SK-N-SH treated with all-trans-retinoic acid at 6 μM for 48 hours (cell line): Measurements from ENCODE around the gene ZEB2.

ENCODE experiments used
- ATAC-seq: fragments of 200-7000 bp; cut with Tn5 transposase; 3 replicates; pipeline ENCODE4 v1.9.1; 2020; ENCODE audit warnings: mild to moderate bottlenecking, moderate library complexity
- ARNTL ChIP-seq: fragments of 450-650 bp; formaldehyde crosslinking; IDR thresholded peaks from 2 replicates; pipeline ENCODE4 v1.5.0; 2020; ENCODE audit warnings: low read depth, mild to moderate bottlenecking, moderate library complexity, borderline replicate concordance
- BACH2 ChIP-seq: fragments of 250-450 bp; sonication (Bioruptor Pico); IDR thresholded peaks from 2 replicates; pipeline ENCODE4 v1.9.0; 2021; ENCODE audit warnings: mild to moderate bottlenecking, borderline replicate concordance
- ESRRG ChIP-seq: fragments of 250-450 bp; sonication (Bioruptor Pico); IDR thresholded peaks from 2 replicates; pipeline ENCODE4 v1.6.1; 2021; ENCODE audit warnings: mild to moderate bottlenecking
- GLIS3 ChIP-seq: fragments of 250-450 bp; sonication (Bioruptor Pico); IDR thresholded peaks from 2 replicates; pipeline ENCODE4 v1.5.0; 2020; ENCODE audit warnings: mild to moderate bottlenecking, moderate library complexity
- ISL1 ChIP-seq: fragments of 250-450 bp; sonication (Bioruptor Pico); IDR thresholded peaks from 2 replicates; pipeline ENCODE4 v2.1.2; 2022; ENCODE audit warnings: mild to moderate bottlenecking, moderate library complexity
- RARB ChIP-seq: fragments of 250-450 bp; sonication (Bioruptor Pico); IDR thresholded peaks from 2 replicates; pipeline ENCODE4 v1.8.0; 2021; ENCODE audit warnings: mild to moderate bottlenecking, moderate library complexity
- TCF4 ChIP-seq: fragments of 250-450 bp; sonication (Bioruptor Pico); IDR thresholded peaks from 2 replicates; pipeline ENCODE4 v1.8.0; 2021; ENCODE audit warnings: mild to moderate bottlenecking, moderate library complexity, borderline replicate concordance
- TOX ChIP-seq: fragments of 250-450 bp; sonication (Bioruptor Pico); IDR thresholded peaks from 2 replicates; pipeline ENCODE4 v1.8.0; 2021; ENCODE audit warnings: mild to moderate bottlenecking, moderate library complexity, borderline replicate concordance
- ZFP3 ChIP-seq: fragments of 250-450 bp; sonication (Bioruptor Pico); IDR thresholded peaks from 2 replicates; pipeline ENCODE4 v1.5.0; 2020; ENCODE audit warnings: mild to moderate bottlenecking, moderate library complexity
- ZFP30 ChIP-seq: fragments of 450-650 bp; formaldehyde crosslinking; IDR thresholded peaks from 2 replicates; pipeline ENCODE4 v1.5.0; 2022; ENCODE audit warnings: mild to moderate bottlenecking, moderate library complexity
- ZNF70 ChIP-seq: fragments of 450-650 bp; formaldehyde crosslinking; IDR thresholded peaks from 2 replicates; pipeline ENCODE4 v1.5.0; 2020; ENCODE audit warnings: mild to moderate bottlenecking, moderate library complexity
- ZNF8 ChIP-seq: fragments of 450-650 bp; formaldehyde crosslinking; IDR thresholded peaks from 2 replicates; pipeline ENCODE4 v1.5.0; 2020; ENCODE audit warnings: mild to moderate bottlenecking, moderate library complexity
- TF ChIP-seq, protein P1 (sequence below): fragments of 250-450 bp; sonication (Bioruptor Pico); IDR thresholded peaks from 2 replicates; pipeline ENCODE4 v1.8.0; 2020; ENCODE audit warnings: mild to moderate bottlenecking, moderate library complexity, borderline replicate concordance
- TF ChIP-seq, protein P2 (sequence below): fragments of 250-450 bp; sonication (Bioruptor Pico); IDR thresholded peaks from 2 replicates; pipeline ENCODE4 v1.5.0; 2020; ENCODE audit warnings: mild to moderate bottlenecking, moderate library complexity
- TF ChIP-seq, protein P3 (sequence below): fragments of 250-450 bp; sonication (Bioruptor Pico); IDR thresholded peaks from 2 replicates; pipeline ENCODE4 v1.5.1; 2021; ENCODE audit warnings: mild to moderate bottlenecking, moderate library complexity
- TF ChIP-seq, protein P4 (sequence below): fragments of 250-450 bp; sonication (Bioruptor Pico); IDR thresholded peaks from 2 replicates; pipeline ENCODE4 v1.8.0; 2021; ENCODE audit warnings: low read depth, mild to moderate bottlenecking, moderate library complexity, borderline replicate concordance

Gene ZEB2

DNA sequence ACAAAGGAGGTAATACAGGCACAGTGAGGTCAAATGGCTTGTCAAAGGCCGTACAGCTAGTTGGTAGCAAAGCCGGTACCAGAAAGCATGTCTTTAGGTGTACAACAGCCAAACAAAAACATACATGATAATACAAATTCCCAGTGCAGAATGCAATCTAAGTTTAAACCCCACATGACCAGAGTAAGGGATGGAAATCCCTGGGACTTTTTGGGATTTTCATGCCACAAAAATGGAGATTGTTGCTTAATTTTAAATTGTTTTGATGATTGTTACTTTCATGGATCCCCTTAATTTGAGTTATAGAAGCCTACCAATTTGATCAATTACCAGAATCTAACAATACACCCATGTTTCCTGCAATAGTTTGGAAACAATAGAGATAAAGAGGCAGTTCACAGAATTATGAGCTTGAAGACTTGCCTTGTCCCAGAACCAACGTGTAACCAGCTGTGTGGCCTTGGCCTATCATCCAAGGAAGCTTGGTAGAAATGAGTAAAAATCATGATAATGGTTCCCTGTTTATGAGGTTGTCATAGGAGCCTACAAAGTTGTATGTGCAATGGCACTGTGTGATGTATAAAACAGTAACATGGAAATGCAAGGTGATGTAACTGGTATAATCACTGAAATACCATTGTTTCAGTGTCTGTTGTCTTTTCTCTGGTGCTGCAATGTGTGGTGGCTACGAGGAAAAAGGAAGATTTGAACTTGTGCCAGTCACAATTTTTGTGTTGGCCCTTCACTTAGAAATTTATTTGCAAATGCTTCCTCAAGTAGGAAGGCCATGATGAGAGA is 85.3 kb downstream of the ZEB2 start:
- no peak for ATAC-seq
- TF ChIP-seq GLIS3 (CRISPR knock-in tag), result no peak
- no peak for TF ChIP-seq ESRRG (CRISPR knock-in tag)
- TF ChIP-seq ZFP30 (CRISPR knock-in tag), result no peak

DNA sequence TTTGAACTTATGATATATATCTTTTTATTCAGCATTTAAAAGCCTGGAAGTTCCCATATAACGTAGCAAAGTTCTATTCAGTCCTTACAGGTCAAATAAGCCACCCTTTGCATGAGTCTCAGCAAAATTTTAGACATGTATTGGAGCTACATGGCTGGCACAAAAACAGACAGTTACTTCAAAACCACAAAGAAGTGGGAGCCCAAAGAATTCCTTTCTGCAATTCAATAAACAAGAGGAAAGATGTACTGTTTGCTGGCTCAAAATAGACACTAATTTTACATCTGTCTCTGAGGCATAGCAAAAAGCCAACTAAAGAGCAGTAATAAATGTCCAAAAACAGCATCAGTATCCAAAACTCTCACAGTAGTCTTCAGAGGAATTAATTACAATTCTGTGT is 87.0 kb downstream of the ZEB2 start:
- TF ChIP-seq ISL1 (CRISPR knock-in tag) (peak; percentile 44), ZNF8 (CRISPR knock-in tag) (peak; percentile 25; the same call in 1 of the 2 replicates), BACH2 (no peak), TOX (CRISPR knock-in tag) (no peak)
- TF ChIP-seq, protein P1, sequence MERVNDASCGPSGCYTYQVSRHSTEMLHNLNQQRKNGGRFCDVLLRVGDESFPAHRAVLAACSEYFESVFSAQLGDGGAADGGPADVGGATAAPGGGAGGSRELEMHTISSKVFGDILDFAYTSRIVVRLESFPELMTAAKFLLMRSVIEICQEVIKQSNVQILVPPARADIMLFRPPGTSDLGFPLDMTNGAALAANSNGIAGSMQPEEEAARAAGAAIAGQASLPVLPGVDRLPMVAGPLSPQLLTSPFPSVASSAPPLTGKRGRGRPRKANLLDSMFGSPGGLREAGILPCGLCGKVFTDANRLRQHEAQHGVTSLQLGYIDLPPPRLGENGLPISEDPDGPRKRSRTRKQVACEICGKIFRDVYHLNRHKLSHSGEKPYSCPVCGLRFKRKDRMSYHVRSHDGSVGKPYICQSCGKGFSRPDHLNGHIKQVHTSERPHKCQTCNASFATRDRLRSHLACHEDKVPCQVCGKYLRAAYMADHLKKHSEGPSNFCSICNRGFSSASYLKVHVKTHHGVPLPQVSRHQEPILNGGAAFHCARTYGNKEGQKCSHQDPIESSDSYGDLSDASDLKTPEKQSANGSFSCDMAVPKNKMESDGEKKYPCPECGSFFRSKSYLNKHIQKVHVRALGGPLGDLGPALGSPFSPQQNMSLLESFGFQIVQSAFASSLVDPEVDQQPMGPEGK (CRISPR knock-in tag), result peak; percentile 33; the same call in 1 of the 2 replicates
- TF ChIP-seq, protein P2, sequence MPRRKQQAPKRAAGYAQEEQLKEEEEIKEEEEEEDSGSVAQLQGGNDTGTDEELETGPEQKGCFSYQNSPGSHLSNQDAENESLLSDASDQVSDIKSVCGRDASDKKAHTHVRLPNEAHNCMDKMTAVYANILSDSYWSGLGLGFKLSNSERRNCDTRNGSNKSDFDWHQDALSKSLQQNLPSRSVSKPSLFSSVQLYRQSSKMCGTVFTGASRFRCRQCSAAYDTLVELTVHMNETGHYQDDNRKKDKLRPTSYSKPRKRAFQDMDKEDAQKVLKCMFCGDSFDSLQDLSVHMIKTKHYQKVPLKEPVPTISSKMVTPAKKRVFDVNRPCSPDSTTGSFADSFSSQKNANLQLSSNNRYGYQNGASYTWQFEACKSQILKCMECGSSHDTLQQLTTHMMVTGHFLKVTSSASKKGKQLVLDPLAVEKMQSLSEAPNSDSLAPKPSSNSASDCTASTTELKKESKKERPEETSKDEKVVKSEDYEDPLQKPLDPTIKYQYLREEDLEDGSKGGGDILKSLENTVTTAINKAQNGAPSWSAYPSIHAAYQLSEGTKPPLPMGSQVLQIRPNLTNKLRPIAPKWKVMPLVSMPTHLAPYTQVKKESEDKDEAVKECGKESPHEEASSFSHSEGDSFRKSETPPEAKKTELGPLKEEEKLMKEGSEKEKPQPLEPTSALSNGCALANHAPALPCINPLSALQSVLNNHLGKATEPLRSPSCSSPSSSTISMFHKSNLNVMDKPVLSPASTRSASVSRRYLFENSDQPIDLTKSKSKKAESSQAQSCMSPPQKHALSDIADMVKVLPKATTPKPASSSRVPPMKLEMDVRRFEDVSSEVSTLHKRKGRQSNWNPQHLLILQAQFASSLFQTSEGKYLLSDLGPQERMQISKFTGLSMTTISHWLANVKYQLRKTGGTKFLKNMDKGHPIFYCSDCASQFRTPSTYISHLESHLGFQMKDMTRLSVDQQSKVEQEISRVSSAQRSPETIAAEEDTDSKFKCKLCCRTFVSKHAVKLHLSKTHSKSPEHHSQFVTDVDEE (CRISPR knock-in tag), result no peak
- TF ChIP-seq, all 23 proteins: peak for 3
- no peak; the same call in 2 of the 3 replicates for ATAC-seq

DNA sequence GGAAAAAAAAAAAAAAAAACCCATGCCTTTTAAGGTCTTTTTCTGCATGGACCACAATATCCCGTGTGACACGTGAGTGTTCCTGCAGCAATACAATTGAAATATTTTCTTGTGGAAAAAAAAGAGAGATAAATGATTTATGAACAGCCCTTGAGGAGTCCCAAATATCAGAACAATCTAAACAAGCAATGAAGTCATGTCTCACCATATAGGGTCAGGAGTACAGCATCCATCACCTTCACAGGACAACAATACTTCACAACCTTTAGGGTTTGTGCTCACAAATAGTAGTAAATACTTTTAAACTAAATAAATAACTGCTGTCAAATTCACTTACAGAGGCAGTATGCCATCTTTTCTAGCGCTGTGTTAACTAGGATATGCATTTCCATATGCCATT is 87.9 kb downstream of the ZEB2 start:
- ATAC-seq, result no peak
- TF ChIP-seq, protein P3, sequence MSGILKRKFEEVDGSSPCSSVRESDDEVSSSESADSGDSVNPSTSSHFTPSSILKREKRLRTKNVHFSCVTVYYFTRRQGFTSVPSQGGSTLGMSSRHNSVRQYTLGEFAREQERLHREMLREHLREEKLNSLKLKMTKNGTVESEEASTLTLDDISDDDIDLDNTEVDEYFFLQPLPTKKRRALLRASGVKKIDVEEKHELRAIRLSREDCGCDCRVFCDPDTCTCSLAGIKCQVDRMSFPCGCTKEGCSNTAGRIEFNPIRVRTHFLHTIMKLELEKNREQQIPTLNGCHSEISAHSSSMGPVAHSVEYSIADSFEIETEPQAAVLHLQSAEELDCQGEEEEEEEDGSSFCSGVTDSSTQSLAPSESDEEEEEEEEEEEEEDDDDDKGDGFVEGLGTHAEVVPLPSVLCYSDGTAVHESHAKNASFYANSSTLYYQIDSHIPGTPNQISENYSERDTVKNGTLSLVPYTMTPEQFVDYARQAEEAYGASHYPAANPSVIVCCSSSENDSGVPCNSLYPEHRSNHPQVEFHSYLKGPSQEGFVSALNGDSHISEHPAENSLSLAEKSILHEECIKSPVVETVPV (CRISPR knock-in tag), result no peak
- TF ChIP-seq ZFP30 (CRISPR knock-in tag), result no peak
- TF ChIP-seq, protein P2 (CRISPR knock-in tag), result no peak
- TF ChIP-seq GLIS3 (CRISPR knock-in tag), result no peak

DNA sequence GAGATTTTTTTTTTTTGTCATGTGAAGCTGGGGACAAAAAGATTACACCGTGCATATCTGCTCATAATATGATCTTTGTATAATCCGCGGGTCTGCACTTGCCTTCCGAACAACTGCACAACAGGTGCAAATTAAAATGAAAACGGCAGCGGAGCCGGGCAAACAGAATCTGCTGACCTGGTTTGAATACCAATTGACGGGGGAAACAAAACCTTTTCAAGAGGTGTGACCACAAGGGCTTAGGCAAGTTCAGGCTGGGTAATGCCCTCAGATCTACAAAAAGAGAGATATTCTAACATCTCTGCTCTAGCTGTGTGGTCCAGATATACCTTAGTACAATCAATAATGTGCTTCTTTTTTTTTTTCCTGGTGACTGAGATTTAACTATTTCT is 88.5 kb downstream of the ZEB2 start:
- TF ChIP-seq TOX (CRISPR knock-in tag) (no peak), ZFP3 (no peak), ARNTL (no peak), RARB (no peak), ZFP30 (CRISPR knock-in tag) (no peak), TCF4 (CRISPR knock-in tag) (no peak), ZNF70 (CRISPR knock-in tag) (no peak)
- TF ChIP-seq, protein P3 (CRISPR knock-in tag), result no peak
- TF ChIP-seq, protein P2 (CRISPR knock-in tag), result no peak
- TF ChIP-seq, protein P4, sequence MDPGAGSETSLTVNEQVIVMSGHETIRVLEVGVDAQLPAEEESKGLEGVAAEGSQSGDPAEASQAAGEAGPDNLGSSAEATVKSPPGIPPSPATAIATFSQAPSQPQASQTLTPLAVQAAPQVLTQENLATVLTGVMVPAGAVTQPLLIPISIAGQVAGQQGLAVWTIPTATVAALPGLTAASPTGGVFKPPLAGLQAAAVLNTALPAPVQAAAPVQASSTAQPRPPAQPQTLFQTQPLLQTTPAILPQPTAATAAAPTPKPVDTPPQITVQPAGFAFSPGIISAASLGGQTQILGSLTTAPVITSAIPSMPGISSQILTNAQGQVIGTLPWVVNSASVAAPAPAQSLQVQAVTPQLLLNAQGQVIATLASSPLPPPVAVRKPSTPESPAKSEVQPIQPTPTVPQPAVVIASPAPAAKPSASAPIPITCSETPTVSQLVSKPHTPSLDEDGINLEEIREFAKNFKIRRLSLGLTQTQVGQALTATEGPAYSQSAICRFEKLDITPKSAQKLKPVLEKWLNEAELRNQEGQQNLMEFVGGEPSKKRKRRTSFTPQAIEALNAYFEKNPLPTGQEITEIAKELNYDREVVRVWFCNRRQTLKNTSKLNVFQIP (CRISPR knock-in tag), result no peak
- TF ChIP-seq, all 23 proteins: peak for 0
- ATAC-seq, result no peak
